Astrocyte of the hippocampus (primary cell): ENCODE measurements around the gene SBNO2.
"Not testable (repeated sequence)": the region's sequence is repeated elsewhere in the genome, so short reads cannot be mapped to it uniquely, and the experiment has no call there.

ENCODE experiments used
- DNase-seq: peaks from one replicate; pipeline ENCODE4 v3.0.0; 2011; ENCODE audit warnings: low read depth, low spot score

SBNO2 gene

DNA sequence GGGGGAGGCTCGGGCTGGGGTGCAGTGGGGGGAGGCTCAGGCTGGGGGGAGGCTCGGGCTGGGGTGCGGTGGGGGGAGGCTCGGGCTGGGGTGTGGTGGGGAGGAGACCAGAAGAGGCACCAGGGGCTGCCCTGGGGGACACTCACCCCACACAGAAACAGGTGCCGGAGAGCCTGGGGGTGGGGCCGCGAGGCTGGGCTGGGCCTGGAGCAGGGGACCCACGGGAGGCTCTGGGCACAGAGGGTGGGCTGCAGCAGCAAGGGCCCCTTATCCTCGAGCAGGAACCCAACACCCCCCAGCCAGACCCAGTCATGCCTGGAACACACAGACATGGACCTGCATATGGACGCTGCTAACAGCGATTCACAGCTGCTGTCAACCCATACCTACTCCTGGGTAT is 35.9 kb downstream of the SBNO2 start:
- DNase-seq: no peak

- DNase-seq: no peak
Measured at GRCh38 chr19:1136621-1137317, 37.3 kb downstream of the SBNO2 start.

DNA sequence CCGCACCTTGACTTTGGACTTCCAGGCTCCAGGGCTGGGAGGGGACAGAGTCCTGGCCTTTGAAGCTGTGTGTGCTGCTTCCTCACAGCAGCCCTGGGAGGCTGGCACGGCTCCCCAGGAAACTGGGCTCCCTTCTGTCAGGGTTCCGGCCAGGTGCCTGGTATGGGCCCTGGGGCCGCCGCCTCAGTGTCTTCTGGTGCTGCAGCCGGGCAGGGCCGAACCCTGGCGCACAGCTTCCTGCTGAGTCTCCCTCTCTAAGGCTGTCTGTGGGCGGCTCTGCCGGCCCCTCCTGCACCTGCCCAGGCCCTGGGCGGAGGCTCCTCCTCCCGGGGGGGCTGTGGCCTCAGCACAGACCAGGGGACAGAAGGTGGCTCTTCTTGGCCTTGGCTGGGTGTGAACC is 37.9 kb downstream of the SBNO2 start:
- DNase-seq: no peak

- DNase-seq: no peak
Measured at GRCh38 chr19:1135454-1135853, 38.6 kb downstream of the SBNO2 start.

GRCh38 chr19:1134431-1134830 is 39.6 kb downstream of the SBNO2 start:
- DNase-seq: no peak

GRCh38 chr19:1133471-1133929 is 40.6 kb downstream of the SBNO2 start:
- no peak for DNase-seq

GRCh38 chr19:1132552-1133383 is 41.3 kb downstream of the SBNO2 start:
- peak; percentile 35 for DNase-seq

GRCh38 chr19:1131718-1132551 is 42.1 kb downstream of the SBNO2 start:
- DNase-seq: peak; percentile 93

GRCh38 chr19:1130771-1131717 is 43.0 kb downstream of the SBNO2 start:
- peak; percentile 55 for DNase-seq

GRCh38 chr19:1129535-1129934 is 44.5 kb downstream of the SBNO2 start:
- no peak for DNase-seq

DNA sequence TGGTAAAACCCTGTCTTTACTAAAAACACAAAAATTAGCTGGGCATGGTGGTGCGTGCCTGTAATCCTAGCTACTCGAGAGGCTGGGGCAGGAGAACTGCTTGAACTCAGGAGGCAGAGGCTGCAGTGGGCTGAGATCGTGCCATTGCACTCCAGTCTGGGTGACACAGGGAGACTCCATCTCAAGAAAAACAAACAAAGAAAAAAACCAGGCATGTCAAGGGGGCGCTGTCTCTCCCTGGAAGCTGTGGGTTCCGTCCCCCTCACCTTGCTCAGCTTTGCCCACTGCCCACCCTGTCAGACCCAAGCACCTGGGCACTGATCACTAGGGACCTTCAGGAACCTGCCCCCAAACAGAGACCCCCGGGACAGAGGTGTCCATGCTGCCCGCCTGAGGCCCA is 45.0 kb downstream of the SBNO2 start:
- not testable (repeated sequence) for DNase-seq

DNA sequence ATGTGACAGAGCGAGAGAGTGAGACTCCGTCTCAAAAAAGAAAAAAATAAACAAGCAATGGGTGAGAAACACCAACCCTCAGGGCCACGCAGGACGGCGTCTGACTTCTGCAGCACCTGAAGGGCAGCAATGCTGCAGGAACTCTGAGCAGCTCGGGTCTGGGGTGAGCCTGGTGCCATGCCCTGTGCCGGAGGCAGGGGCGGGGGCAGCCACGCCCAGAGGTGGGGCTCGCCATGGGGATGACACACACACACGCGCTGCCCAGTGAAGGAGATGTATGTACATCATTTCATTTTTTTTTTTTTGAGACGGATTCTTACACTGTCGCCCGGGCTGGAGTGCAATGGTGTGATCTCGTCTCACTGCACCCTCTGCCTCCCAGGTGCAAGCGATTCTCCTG is 46.0 kb downstream of the SBNO2 start:
- no peak for DNase-seq

GRCh38 chr19:1126984-1127760 is 46.9 kb downstream of the SBNO2 start:
- no peak for DNase-seq

- peak; percentile 86 for DNase-seq
Measured at GRCh38 chr19:1125601-1126467, 48.2 kb downstream of the SBNO2 start.

DNA sequence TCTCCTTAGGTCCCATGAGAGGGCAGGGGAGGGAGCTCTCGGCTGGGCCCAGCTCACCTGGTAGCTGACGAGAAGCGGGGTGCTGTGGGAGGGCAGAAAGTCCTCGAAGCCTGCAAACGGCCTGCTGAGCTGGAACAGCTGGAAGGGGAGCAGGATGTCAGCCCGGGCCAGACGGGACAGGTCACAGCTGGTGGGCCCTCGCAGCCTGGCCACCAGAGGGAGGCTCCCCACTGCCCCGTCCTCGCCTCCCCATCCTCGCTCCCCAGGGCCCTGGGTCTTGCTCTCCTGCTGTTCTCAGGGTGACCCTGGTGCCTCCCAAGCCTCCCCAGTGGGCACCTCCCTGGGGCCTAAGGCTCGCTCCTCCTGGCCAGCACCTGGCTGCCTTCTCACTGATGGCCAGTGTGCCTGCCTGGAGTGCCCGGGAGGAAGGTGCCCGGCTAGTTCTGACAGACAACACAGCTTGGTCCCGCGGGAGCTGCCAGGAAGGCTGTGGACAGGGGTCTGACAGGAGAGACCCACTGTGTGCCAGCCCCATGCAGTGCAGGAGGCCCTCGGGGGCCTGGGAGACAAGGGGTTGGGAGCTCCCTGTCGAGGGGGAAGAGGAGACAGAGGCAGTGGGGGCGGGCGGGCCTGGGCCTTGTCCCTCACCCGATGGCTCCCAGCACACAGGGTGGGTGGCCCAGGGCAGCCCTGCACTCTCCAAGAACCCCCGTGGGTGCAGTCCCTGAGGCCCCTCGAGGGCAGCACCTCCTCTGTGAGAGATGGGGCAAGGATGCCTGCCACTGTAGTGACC is 50.0 kb downstream of the SBNO2 start:
- no peak for DNase-seq

DNA sequence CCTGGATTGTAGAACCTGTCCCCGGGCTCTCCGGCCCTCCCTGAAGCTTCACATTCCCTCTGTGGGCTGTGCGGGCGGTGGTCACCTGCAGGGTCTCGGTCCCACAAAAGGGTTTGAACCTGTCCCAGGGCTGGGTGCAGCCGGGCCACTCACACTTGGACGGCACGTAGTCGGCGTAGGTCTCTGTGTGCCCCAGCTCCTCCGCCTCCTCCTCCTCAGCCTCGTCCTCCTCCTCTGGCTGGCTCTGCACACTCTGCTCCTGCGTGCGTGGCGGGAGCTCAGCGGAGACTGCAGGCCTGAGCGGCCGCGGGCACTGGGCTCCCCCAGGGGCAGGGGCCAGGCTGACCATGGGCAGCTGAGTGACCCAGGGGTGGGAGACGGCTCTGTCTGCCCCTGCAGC is 50.7 kb downstream of the SBNO2 start:
- no peak for DNase-seq

GRCh38 chr19:1122972-1123363 is 51.1 kb downstream of the SBNO2 start:
- DNase-seq: peak; percentile 77
